Astrocyte of the cerebellum (primary cell): ENCODE data around the gene TBATA.

ENCODE experiments used
- DNase-seq: peaks from one replicate; pipeline ENCODE4 v3.0.0-alpha.2; 2011; ENCODE audit warnings: low read depth
- H3K4me3 ChIP-seq: 2 replicates; pipeline ENCODE4 v1.5.1; 2011; ENCODE audit warnings: mild to moderate bottlenecking, low read depth, low read length, moderate library complexity
- CTCF ChIP-seq: IDR thresholded peaks from 2 replicates; pipeline ENCODE4 v1.5.1; 2012; ENCODE audit warnings: low read length, low read depth, moderate library complexity, mild to moderate bottlenecking; ENCODE audit errors: missing control alignments
- in situ Hi-C: cut with HindIII; loops from 2 replicates; pipeline ENCODE4 v1.10.0; 2017; ENCODE audit warnings: low sequenced_read_pairs

TBATA gene

GRCh38 chr10:70803775-70804420, 18.7 kb upstream of the TBATA start:
- TF ChIP-seq CTCF, result no peak
- in situ Hi-C loops, result no loop called here
- DNase-seq, result no peak
- H3K4me3 ChIP-seq, result no peak overlapping the region

- in situ Hi-C loops, result no loop called here
- no peak for TF ChIP-seq CTCF
- DNase-seq, result no peak
- H3K4me3 ChIP-seq, result no peak overlapping the region
Observed at GRCh38 chr10:70801854-70802253, 16.7 kb upstream of the TBATA start.

GRCh38 chr10:70799124-70799523, 13.9 kb upstream of the TBATA start:
- TF ChIP-seq CTCF, result no peak
- no peak for DNase-seq
- in situ Hi-C loops, result no loop called here
- no peak overlapping the region for H3K4me3 ChIP-seq

GRCh38 chr10:70797840-70798239, 12.7 kb upstream of the TBATA start:
- H3K4me3 ChIP-seq, result no peak overlapping the region
- in situ Hi-C loops, result no loop called here
- no peak for DNase-seq
- no peak for TF ChIP-seq CTCF

- no peak overlapping the region for H3K4me3 ChIP-seq
- no peak for DNase-seq
- in situ Hi-C loops, result no loop called here
- no peak for TF ChIP-seq CTCF
Observed at GRCh38 chr10:70795613-70796012, 10.4 kb upstream of the TBATA start.

- DNase-seq, result no peak
- TF ChIP-seq CTCF, result no peak
- in situ Hi-C loops, result no loop called here
- H3K4me3 ChIP-seq, result no peak overlapping the region
Observed at GRCh38 chr10:70791386-70792039, 6.3 kb upstream of the TBATA start.
